Cardiac fibroblast (primary cell): ENCODE data around the gene SARS1.
A peak's percentile ranks its signal among the peaks of the same experiment; 100 is the strongest.

Source experiments
- DNase-seq, 2 donors: peaks; one replicate each; pipeline versions ENCODE4 v3.0.0 to v3.0.0-alpha.2; 2010; ENCODE audit warnings: low read depth in 2 of 2
- H3K4me3 ChIP-seq, 2 donors: replicated peaks in 1 of 2; 1 replicate in 1 of 2; 2 replicates in 1 of 2; pipeline ENCODE4 v1.5.1; 2011; ENCODE audit warnings: low read depth in 2 of 2, low read length in 2 of 2, mild to moderate bottlenecking in 2 of 2, moderate library complexity in 1 of 2
- CTCF ChIP-seq: IDR thresholded peaks from one replicate; pipeline ENCODE4 v1.5.1; 2011; ENCODE audit warnings: low read depth, mild to moderate bottlenecking, low read length, inconsistent platforms

Gene SARS1

GRCh38 chr1:109181085-109181806 lies 32.5 kb upstream of the SARS1 start:
- no peak overlapping the region for H3K4me3 ChIP-seq
- no peak for TF ChIP-seq CTCF
- peak; percentile 39 for DNase-seq

- TF ChIP-seq CTCF: no peak
- no peak overlapping the region for H3K4me3 ChIP-seq
- DNase-seq: no peak
Observed at GRCh38 chr1:109181807-109182163, 31.9 kb upstream of the SARS1 start.

DNA sequence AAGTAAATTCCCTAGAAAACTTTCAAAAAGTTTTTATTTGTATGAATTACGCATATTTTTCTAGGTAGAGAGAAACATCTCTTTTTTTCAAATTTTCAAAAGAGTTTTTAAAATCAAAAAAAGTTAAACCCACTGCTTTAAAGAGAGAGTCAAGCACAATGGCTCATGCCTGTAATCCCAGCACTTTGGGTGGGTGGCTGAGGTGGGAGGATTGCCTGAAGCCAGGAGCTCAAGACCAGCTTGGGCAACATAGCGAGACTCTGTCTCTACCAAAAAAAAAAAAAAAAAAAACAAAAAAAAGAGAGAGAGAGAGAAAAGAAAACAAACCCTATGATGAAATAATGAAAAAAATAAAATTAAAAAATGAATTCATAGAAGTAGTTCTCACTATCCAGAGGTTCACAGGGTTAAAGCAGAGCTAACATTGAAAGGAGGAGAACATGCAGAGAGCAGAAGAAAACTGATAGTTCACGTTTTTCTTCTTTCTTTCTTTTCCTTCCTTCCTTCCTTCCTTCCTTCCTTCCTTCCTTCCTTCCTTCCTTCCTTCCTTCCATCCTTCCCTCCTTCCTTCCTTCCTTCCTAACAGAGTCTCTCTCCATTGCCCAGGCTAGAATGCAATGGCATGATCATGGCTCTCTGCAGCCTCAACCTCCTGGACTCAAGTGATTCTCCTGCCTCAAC lies 30.5 kb upstream of the SARS1 start:
- no peak overlapping the region for H3K4me3 ChIP-seq
- TF ChIP-seq CTCF: no peak
- no peak for DNase-seq

DNA sequence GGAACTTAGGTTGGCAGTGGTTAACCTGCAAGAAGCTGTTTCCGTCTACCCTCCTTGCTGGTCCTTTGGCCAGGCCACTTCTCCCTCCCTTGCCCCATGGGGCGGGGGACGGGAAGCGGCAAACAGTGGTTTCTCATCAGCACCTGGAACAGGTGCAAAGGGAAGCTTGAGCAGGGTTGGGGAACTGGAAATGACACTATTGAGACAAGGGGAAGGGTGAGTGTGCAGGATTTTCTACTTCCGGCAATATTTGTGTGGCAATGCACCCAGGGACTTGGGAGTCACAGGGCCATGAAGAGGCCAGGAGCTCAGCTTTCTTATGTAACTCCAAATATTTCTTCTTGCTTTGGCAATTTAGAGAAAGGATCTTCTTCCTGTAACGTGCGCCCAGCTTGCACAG lies 29.0 kb upstream of the SARS1 start:
- H3K4me3 ChIP-seq: no peak overlapping the region
- no peak for TF ChIP-seq CTCF
- DNase-seq: no peak

GRCh38 chr1:109185357-109185756 lies 28.4 kb upstream of the SARS1 start:
- H3K4me3 ChIP-seq: no peak overlapping the region
- no peak for TF ChIP-seq CTCF
- peak in 1 of 2 donors; percentile 43 for DNase-seq

DNA sequence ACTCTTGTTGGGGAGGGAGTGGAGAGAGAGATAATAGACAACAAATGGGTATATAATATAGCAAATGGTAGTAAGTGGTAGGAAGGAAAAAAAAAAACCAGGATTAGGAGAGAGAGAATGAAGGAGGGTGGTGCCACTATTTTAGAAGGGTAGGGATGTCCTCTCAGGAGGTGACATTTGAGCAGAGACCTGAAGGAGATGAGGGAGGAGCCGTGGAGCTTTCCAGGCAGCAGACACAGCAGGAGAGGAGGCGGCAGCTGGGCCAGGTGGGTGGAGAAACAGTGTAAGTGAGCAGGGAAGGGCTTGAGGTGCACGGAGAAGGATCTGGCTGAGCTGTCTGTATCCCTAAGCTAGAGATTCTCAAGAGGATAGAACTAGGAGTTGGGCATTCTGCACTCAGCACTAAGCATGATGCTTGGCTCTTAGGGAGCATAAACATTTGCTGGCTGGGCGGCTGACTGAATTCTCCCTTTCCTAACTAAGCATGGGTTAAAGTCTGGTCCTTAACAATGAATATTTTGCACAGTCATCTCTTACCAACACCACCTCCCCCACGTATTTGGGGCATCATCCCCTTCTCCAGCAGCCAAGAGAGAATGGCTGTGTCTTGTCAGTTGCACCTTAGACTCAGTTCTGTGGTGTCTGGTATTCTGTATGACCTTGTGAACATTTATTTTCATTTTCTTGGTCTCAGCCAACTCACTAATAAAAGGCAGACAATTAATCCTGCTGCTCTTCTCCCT lies 27.6 kb upstream of the SARS1 start:
- no peak for DNase-seq
- no peak for TF ChIP-seq CTCF
- H3K4me3 ChIP-seq: no peak overlapping the region
